Breast epithelium (tissue), 3 donors: Measurements from ENCODE around the gene LYPD6B.

Experiments used
- POLR2A ChIP-seq: fragments of 450-650 bp; IDR thresholded peaks from one replicate; pipeline ENCODE4 v1.6.1; 2016; ENCODE audit warnings: antibody characterized with exemption, mild to moderate bottlenecking, moderate library complexity
- POLR2AphosphoS5 ChIP-seq, 3 donors: sonication (generic); formaldehyde crosslinking; IDR thresholded peaks; one replicate each; pipeline ENCODE4 v1.6.1; 2017; ENCODE audit warnings: antibody characterized with exemption in 3 of 3
- TF ChIP-seq, protein P1 (sequence below), 3 donors: fragments of 450-650 bp; IDR thresholded peaks; one replicate each; pipeline ENCODE4 v1.5.1; 2016 to 2017; ENCODE audit warnings: antibody characterized with exemption in 3 of 3, mild to moderate bottlenecking in 3 of 3, moderate library complexity in 3 of 3

DNA sequence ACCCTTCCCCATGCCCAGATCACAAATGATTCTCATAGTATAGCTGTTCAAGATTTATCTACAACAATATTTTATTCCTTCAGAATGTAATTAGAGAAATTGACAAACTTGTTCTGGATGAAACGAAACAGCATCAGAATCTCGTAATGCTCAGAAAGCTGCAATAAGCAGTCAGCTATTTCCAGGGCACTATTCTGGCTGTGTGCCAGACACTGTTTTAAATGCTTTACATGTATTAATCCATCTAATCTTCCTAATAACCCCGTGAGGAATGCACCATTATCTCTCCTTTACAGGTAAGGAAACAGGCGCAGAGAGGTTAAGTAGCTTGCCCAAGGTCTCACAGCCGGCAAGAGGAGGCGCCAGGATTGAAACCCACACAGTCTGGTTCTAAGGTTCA lies 10.1 kb upstream of the LYPD6B start:
- TF ChIP-seq, protein P1, sequence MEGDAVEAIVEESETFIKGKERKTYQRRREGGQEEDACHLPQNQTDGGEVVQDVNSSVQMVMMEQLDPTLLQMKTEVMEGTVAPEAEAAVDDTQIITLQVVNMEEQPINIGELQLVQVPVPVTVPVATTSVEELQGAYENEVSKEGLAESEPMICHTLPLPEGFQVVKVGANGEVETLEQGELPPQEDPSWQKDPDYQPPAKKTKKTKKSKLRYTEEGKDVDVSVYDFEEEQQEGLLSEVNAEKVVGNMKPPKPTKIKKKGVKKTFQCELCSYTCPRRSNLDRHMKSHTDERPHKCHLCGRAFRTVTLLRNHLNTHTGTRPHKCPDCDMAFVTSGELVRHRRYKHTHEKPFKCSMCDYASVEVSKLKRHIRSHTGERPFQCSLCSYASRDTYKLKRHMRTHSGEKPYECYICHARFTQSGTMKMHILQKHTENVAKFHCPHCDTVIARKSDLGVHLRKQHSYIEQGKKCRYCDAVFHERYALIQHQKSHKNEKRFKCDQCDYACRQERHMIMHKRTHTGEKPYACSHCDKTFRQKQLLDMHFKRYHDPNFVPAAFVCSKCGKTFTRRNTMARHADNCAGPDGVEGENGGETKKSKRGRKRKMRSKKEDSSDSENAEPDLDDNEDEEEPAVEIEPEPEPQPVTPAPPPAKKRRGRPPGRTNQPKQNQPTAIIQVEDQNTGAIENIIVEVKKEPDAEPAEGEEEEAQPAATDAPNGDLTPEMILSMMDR (IDR thresholded peaks at IDR 0.05): no peak
- TF ChIP-seq POLR2A (no peak), POLR2AphosphoS5 (IDR thresholded peaks at IDR 0.05) (no peak)
